Natural killer cell (primary cell): ENCODE measurements around the gene DENND5A. TPM values are rescaled to one million over a fixed set of nuclear protein-coding genes. Genes with fewer than 3 reads are reported as not detected.
"Not testable (repeated sequence)": the region's sequence is repeated elsewhere in the genome, so short reads cannot be mapped to it uniquely, and the experiment has no call there.

Source experiments
- ATAC-seq, 3 donors: fragments of 150-1000 bp in 2 of 3; fragments of 200-7000 bp in 1 of 3; cut with Tn5 transposase; 1 replicate in 1 of 3; 2 replicates in 2 of 3; pipeline ENCODE4 v1.10.0; 2021; ENCODE audit warnings: mild to moderate bottlenecking in 2 of 3, moderate library complexity in 2 of 3
- DNase-seq, 2 donors: peaks; one replicate each; pipeline versions ENCODE4 v3.0.0 to v3.0.0-alpha.2; 2013 to 2021; ENCODE audit warnings: mixed read lengths in 1 of 2
- H3K27ac ChIP-seq: one replicate; pipeline ENCODE4 v1.5.1; 2013; ENCODE audit warnings: mild to moderate bottlenecking, low read length
- H3K27me3 ChIP-seq: one replicate; pipeline ENCODE4 v1.6.1; 2013; ENCODE audit warnings: low read length; ENCODE audit not compliant: control insufficient read depth, insufficient read depth
- H3K36me3 ChIP-seq: one replicate; pipeline ENCODE4 v1.6.1; 2013; ENCODE audit warnings: low read length; ENCODE audit not compliant: control insufficient read depth, insufficient read depth
- H3K4me1 ChIP-seq: one replicate; pipeline ENCODE4 v1.6.1; 2013; ENCODE audit warnings: low read length; ENCODE audit not compliant: control insufficient read depth, insufficient read depth
- H3K4me3 ChIP-seq: one replicate; pipeline ENCODE4 v1.5.1; 2013; ENCODE audit warnings: low read length
- H3K9me3 ChIP-seq: one replicate; pipeline ENCODE4 v1.6.1; 2013; ENCODE audit warnings: low read length; ENCODE audit not compliant: control insufficient read depth, insufficient read depth
- H3K27ac Mint-ChIP-seq, 2 donors: one replicate each; pipeline ENCODE4 v1.8.0; 2022; ENCODE audit warnings: mild to moderate bottlenecking in 2 of 2, mixed read lengths in 2 of 2, moderate library complexity in 1 of 2
- H3K27me3 Mint-ChIP-seq, 2 donors: one replicate each; pipeline ENCODE4 v1.8.0; 2022; ENCODE audit warnings: low read depth in 2 of 2, mixed read lengths in 2 of 2
- H3K36me3 Mint-ChIP-seq: one replicate; pipeline ENCODE4 v1.8.0; 2022; ENCODE audit warnings: mixed read lengths
- H3K4me1 Mint-ChIP-seq, 2 donors: one replicate each; pipeline ENCODE4 v1.8.0; 2022; ENCODE audit warnings: mixed read lengths in 2 of 2
- H3K4me3 Mint-ChIP-seq: one replicate; pipeline ENCODE4 v1.8.0; 2022; ENCODE audit warnings: mild to moderate bottlenecking, moderate library complexity, mixed read lengths
- H3K9me3 Mint-ChIP-seq, 2 donors: one replicate each; pipeline ENCODE4 v1.8.0; 2022; ENCODE audit warnings: mixed read lengths in 2 of 2
- WGBS: methylation state at CpG from one replicate; pipeline ENCODE4 v1.1.7; 2013; ENCODE audit warnings: missing lambda C conversion rate; ENCODE audit not compliant: insufficient coverage; 5-methylcytosine and 5-hydroxymethylcytosine counted together
- intact Hi-C: fragments of 100-400 bp; cut with micrococcal nuclease; formaldehyde crosslinking; loops from one replicate; pipeline ENCODE4 v1.14.2; 2022
- total RNA-seq, 4 donors: library from RNA; stranded (reverse); fragments of 120-200 nt in 1 of 4; gene quantifications; one replicate each; pipeline versions ENCODE4 v1.2.3 to v1.2.4, GENCODE V29; 2013 to 2022
- TF ChIP-seq, protein P1 (sequence below): fragments of 200-600 bp; IDR thresholded peaks from one replicate; pipeline ENCODE4 v1.8.0; 2022; ENCODE audit warnings: antibody characterized with exemption

DENND5A gene
- total RNA-seq, 3 donors from 2014 or later (not counting 1 experiment from before 2014, with no cell fraction given): 23.8 to 42.5 (median 38.7) TPM

DNA sequence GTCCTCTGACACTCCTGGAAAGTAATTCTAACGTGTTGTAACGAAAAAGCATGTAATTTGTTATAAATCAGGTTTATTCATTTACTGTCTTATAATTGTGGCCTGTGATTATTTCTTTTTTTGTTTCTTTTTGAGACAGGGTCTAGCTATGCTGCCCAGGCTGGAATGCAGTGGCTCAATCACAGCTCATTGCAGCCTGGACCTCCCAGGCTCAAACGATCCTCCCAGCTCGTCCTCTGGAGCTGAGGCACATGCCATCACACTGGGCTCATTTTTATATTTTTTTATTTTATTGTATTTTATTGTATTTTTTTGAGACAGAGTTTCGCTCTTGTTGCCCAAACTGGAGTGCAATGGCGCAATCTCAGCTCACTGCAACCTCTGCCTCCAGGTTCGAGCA lies 15.9 kb downstream of the DENND5A start:
- no peak for DNase-seq
- Histone ChIP-seq H3K27me3 (no peaks in the 10 kb centered on the region), H3K4me3 (no peak overlapping the region), H3K27ac (no peak overlapping the region), H3K4me1 (peaks cover 18% of the 10 kb centered on the region), H3K36me3 (no peaks in the 10 kb centered on the region), H3K9me3 (no peaks in the 10 kb centered on the region)
- no peaks in the 10 kb centered on the region for H3K9me3 Mint-ChIP-seq
- no peak for ATAC-seq
- H3K27me3 Mint-ChIP-seq: no peaks in the 10 kb centered on the region
- no peak overlapping the region for H3K4me3 Mint-ChIP-seq
- intact Hi-C loops: no loop called here
- WGBS: 97% methylated on average over 5 of the region's 7 CpGs
- no peaks in the 10 kb centered on the region for H3K36me3 Mint-ChIP-seq
- H3K27ac Mint-ChIP-seq: no peak overlapping the region
- TF ChIP-seq, protein P1, sequence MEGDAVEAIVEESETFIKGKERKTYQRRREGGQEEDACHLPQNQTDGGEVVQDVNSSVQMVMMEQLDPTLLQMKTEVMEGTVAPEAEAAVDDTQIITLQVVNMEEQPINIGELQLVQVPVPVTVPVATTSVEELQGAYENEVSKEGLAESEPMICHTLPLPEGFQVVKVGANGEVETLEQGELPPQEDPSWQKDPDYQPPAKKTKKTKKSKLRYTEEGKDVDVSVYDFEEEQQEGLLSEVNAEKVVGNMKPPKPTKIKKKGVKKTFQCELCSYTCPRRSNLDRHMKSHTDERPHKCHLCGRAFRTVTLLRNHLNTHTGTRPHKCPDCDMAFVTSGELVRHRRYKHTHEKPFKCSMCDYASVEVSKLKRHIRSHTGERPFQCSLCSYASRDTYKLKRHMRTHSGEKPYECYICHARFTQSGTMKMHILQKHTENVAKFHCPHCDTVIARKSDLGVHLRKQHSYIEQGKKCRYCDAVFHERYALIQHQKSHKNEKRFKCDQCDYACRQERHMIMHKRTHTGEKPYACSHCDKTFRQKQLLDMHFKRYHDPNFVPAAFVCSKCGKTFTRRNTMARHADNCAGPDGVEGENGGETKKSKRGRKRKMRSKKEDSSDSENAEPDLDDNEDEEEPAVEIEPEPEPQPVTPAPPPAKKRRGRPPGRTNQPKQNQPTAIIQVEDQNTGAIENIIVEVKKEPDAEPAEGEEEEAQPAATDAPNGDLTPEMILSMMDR: no peak
- H3K4me1 Mint-ChIP-seq: peaks cover 10 to 16% of the 10 kb centered on the region in 2 donors

- ATAC-seq (no peak), DNase-seq (no peak)
- H3K27me3 ChIP-seq: no peaks in the 10 kb centered on the region
- H3K27me3 Mint-ChIP-seq: no peaks in the 10 kb centered on the region
- TF ChIP-seq, protein P1: no peak
- H3K4me3 ChIP-seq: no peak overlapping the region
- intact Hi-C loops: no loop called here
- H3K4me3 Mint-ChIP-seq: no peak overlapping the region
- no peaks in the 10 kb centered on the region for H3K36me3 Mint-ChIP-seq
- H3K4me1 Mint-ChIP-seq: peaks cover 10 to 16% of the 10 kb centered on the region in 2 donors
- H3K9me3 Mint-ChIP-seq: no peaks in the 10 kb centered on the region
- 98% methylated on average over 3 of the region's 3 CpGs for WGBS
- no peak overlapping the region for H3K27ac ChIP-seq
- H3K4me1 ChIP-seq: peaks cover 17% of the 10 kb centered on the region
- H3K9me3 ChIP-seq: no peaks in the 10 kb centered on the region
- no peak overlapping the region for H3K27ac Mint-ChIP-seq
- no peaks in the 10 kb centered on the region for H3K36me3 ChIP-seq
These were observed 17.3 kb downstream of the DENND5A start for GRCh38 chr11:9247863-9248262.

GRCh38 chr11:9236242-9236641 lies 28.9 kb downstream of the DENND5A start:
- ATAC-seq, DNase-seq, H3K9me3 Mint-ChIP-seq, H3K27me3 Mint-ChIP-seq, H3K36me3 Mint-ChIP-seq, H3K4me1 Mint-ChIP-seq, H3K36me3 ChIP-seq, H3K4me1 ChIP-seq, H3K4me3 ChIP-seq, H3K27me3 ChIP-seq, H3K27ac ChIP-seq, intact Hi-C loops, H3K9me3 ChIP-seq, H3K27ac Mint-ChIP-seq, H3K4me3 Mint-ChIP-seq: not testable (repeated sequence)
- 92% methylated on average over 9 of the region's 10 CpGs for WGBS

DNA sequence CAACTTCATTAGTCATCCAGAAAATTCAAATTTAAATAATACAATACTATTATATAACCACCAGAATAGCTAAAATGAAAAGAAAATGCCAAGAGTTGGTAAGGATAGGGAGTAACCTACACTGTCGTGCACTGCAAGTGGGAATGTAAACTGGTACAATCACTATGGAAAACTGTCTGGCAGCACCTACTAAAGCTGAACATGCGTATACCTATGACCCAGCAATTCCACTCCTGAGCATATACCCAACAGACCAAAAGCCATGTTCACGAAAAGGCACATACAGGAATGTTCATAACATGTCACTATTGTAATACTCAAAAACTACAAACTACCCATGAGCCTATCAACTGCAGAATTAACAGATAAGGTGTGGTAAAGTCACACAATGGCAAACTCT lies 32.7 kb downstream of the DENND5A start:
- no peak overlapping the region for H3K4me3 ChIP-seq
- H3K27me3 ChIP-seq: no peaks in the 10 kb centered on the region
- Mint-ChIP-seq H3K36me3 (no peaks in the 10 kb centered on the region), H3K27me3 (no peaks in the 10 kb centered on the region), H3K4me3 (no peak overlapping the region), H3K27ac (no peak overlapping the region), H3K4me1 (peaks cover 29 to 30% of the 10 kb centered on the region in 2 donors), H3K9me3 (no peaks in the 10 kb centered on the region)
- 92% methylated on average over 3 of the region's 3 CpGs for WGBS
- peaks cover 22% of the 10 kb centered on the region for H3K4me1 ChIP-seq
- ATAC-seq: no peak
- H3K27ac ChIP-seq: no peak overlapping the region
- DNase-seq: no peak
- intact Hi-C loops: no loop called here
- TF ChIP-seq, protein P1: no peak
- H3K9me3 ChIP-seq: no peaks in the 10 kb centered on the region
- H3K36me3 ChIP-seq: no peaks in the 10 kb centered on the region
